Naive thymus-derived CD8-positive, alpha-beta T cell (primary cell): Measurements from ENCODE around the gene CD7. TPM values are rescaled to one million over a fixed set of nuclear protein-coding genes. Genes with fewer than 3 reads are reported as not detected.
A peak's percentile ranks its signal among the peaks of the same experiment; 100 is the strongest.

Source experiments
- ATAC-seq, 2 donors: fragments of 150-1000 bp; cut with Tn5 transposase in 1 of 2; sonication (Bioruptor Pico), chemical (Tn5 transposase) in 1 of 2; 1 replicate in 1 of 2; 2 replicates in 1 of 2; pipeline ENCODE4 v1.10.0; 2021; ENCODE audit warnings: mild to moderate bottlenecking in 2 of 2, moderate library complexity in 2 of 2
- POLR2A ChIA-PET: fragments of 350-600 bp; sonication (Branson Sonifier 250); formaldehyde crosslinking; loops from one replicate; lab custom pipeline; 2021; ENCODE audit warnings: antibody characterized with exemption; lab: Charles Lee
- DNase-seq, 10 donors: peaks; one replicate each; pipeline versions ENCODE4 v3.0.0 to v3.0.0-alpha.2; 2020 to 2022
- H3K27ac Mint-ChIP-seq, 10 donors: one replicate each; pipeline ENCODE4 v1.8.0; 2020 to 2022; ENCODE audit warnings: mild to moderate bottlenecking in 10 of 10, mixed read lengths in 10 of 10, moderate library complexity in 4 of 10, inconsistent platforms in 1 of 10
- H3K27me3 Mint-ChIP-seq, 5 donors: one replicate each; pipeline ENCODE4 v1.8.0; 2021 to 2022; ENCODE audit warnings: mixed read lengths in 5 of 5
- H3K36me3 Mint-ChIP-seq, 3 donors: one replicate each; pipeline ENCODE4 v1.8.0; 2020 to 2022; ENCODE audit warnings: mixed read lengths in 3 of 3, mild to moderate bottlenecking in 2 of 3, inconsistent platforms in 1 of 3
- H3K4me1 Mint-ChIP-seq, 4 donors: one replicate each; pipeline ENCODE4 v1.8.0; 2021 to 2022; ENCODE audit warnings: mixed read lengths in 4 of 4
- H3K4me3 Mint-ChIP-seq, 10 donors: one replicate each; pipeline ENCODE4 v1.8.0; 2020 to 2022; ENCODE audit warnings: mild to moderate bottlenecking in 10 of 10, mixed read lengths in 10 of 10, moderate library complexity in 6 of 10, inconsistent platforms in 1 of 10
- H3K9me3 Mint-ChIP-seq, 9 donors: one replicate each; pipeline ENCODE4 v1.8.0; 2020 to 2022; ENCODE audit warnings: mixed read lengths in 9 of 9, mild to moderate bottlenecking in 3 of 9, inconsistent platforms in 1 of 9, moderate library complexity in 1 of 9
- polyA plus RNA-seq, 3 donors: library from polyadenylated mRNA; unstranded; fragments of 300-500 nt; fragmentation: Illumina TruSeq; gene quantifications; one replicate each; pipeline ENCODE4 v1.2.3, GENCODE V29; 2021
- total RNA-seq, 8 experiments: library from RNA in 2 of 8; stranded (reverse) in 2 of 8; gene quantifications; one replicate each; pipeline ENCODE4 v1.2.3 and lab custom pipeline; 2021 to 2026

CD7 gene
- total and polyA plus RNA-seq, 5 experiments from 2014 or later, result 66.9 to 233 (median 166) TPM

- Mint-ChIP-seq H3K9me3 (no peaks in the 10 kb centered on the region), H3K4me1 (peaks cover 18 to 30% (median 27%) of the 10 kb centered on the region in 4 donors), H3K27ac (peak overlapping the region in 6 of 10 donors; percentile 87 to 98 (median 94)), H3K27me3 (peaks cover 0 to 2% (median 0%) of the 10 kb centered on the region in 5 donors), H3K4me3 (peak overlapping the region in 7 of 10 donors; percentile 44 to 98 (median 97)), H3K36me3 (peaks cover 0 to 24% (median 8%) of the 10 kb centered on the region in 3 donors)
- POLR2A ChIA-PET, result interaction anchor here (1.3 to 11.5 kb wide), 4 partner anchors 13 to 89 kb away, joined by 3 to 344 read pairs (median 29); partner anchors contain the start of gene CSNK1D
- ATAC-seq (no peak), DNase-seq (peak in 2 of 10 donors; percentile 27 to 53)
These were observed 2.4 kb downstream of the CD7 start for GRCh38 chr17:82314727-82315605.

GRCh38 chr17:82314012-82314726 lies 3.2 kb downstream of the CD7 start:
- DNase-seq (peak in 1 of 10 donors; percentile 56), ATAC-seq (no peak)
- peak overlapping the region in 6 of 10 donors; percentile 32 to 98 (median 59) for H3K4me3 Mint-ChIP-seq
- H3K27ac Mint-ChIP-seq, result peak overlapping the region in 6 of 10 donors; percentile 63 to 94 (median 82)
- no peaks in the 10 kb centered on the region for H3K9me3 Mint-ChIP-seq
- POLR2A ChIA-PET, result interaction anchor here (1.4 to 11.5 kb wide), 3 partner anchors 12 to 88 kb away, joined by 3 to 344 read pairs (median 55); no protein-coding TSS in a partner anchor
- peaks cover 0 to 24% (median 8%) of the 10 kb centered on the region in 3 donors for H3K36me3 Mint-ChIP-seq
- H3K27me3 Mint-ChIP-seq, result peaks cover 0 to 2% (median 0%) of the 10 kb centered on the region in 5 donors
- H3K4me1 Mint-ChIP-seq, result peaks cover 18 to 32% (median 28%) of the 10 kb centered on the region in 4 donors

GRCh38 chr17:82313195-82314011 lies 4.0 kb downstream of the CD7 start:
- ATAC-seq (no peak), DNase-seq (no peak)
- Mint-ChIP-seq H3K4me1 (peaks cover 18 to 39% (median 30%) of the 10 kb centered on the region in 4 donors), H3K27ac (peak overlapping the region in 8 of 10 donors; percentile 45 to 94 (median 81)), H3K36me3 (peaks cover 0 to 24% (median 8%) of the 10 kb centered on the region in 3 donors), H3K4me3 (peak overlapping the region in 7 of 10 donors; percentile 40 to 98 (median 60)), H3K9me3 (no peaks in the 10 kb centered on the region), H3K27me3 (peaks cover 0 to 2% (median 0%) of the 10 kb centered on the region in 5 donors)
- POLR2A ChIA-PET, result interaction anchor here (4.7 to 11.5 kb wide), 2 partner anchors 11 to 21 kb away, joined by 55 to 344 read pairs; no protein-coding TSS in a partner anchor

GRCh38 chr17:82311971-82312370 lies 5.4 kb downstream of the CD7 start:
- H3K27ac Mint-ChIP-seq, result peak overlapping the region in 2 of 10 donors; percentile 33 to 34
- no peak overlapping the region for H3K4me3 Mint-ChIP-seq
- H3K4me1 Mint-ChIP-seq, result peaks cover 19 to 46% (median 34%) of the 10 kb centered on the region in 4 donors
- DNase-seq, result no peak
- H3K9me3 Mint-ChIP-seq, result no peaks in the 10 kb centered on the region
- no peak for ATAC-seq
- H3K27me3 Mint-ChIP-seq, result peaks cover 0 to 2% (median 0%) of the 10 kb centered on the region in 5 donors
- POLR2A ChIA-PET, result interaction anchor here (0.9 to 11.5 kb wide), 2 partner anchors 10 to 20 kb away, joined by 3 to 344 read pairs; no protein-coding TSS in a partner anchor
- peaks cover 0 to 24% (median 8%) of the 10 kb centered on the region in 3 donors for H3K36me3 Mint-ChIP-seq

- DNase-seq (no peak), ATAC-seq (no peak)
- POLR2A ChIA-PET, result interaction anchor here (11.5 kb wide), 1 partner anchor 9 kb away, joined by 344 read pairs; no protein-coding TSS in a partner anchor
- Mint-ChIP-seq H3K27ac (peak overlapping the region in 4 of 10 donors; percentile 25 to 84 (median 67)), H3K4me3 (no peak overlapping the region), H3K36me3 (peaks cover 0 to 22% (median 6%) of the 10 kb centered on the region in 3 donors), H3K27me3 (peaks cover 0 to 2% (median 0%) of the 10 kb centered on the region in 5 donors), H3K4me1 (peaks cover 24 to 53% (median 42%) of the 10 kb centered on the region in 4 donors), H3K9me3 (no peaks in the 10 kb centered on the region)
These were observed 6.5 kb downstream of the CD7 start for GRCh38 chr17:82310877-82311276.

- peaks cover 26 to 57% (median 47%) of the 10 kb centered on the region in 4 donors for H3K4me1 Mint-ChIP-seq
- H3K9me3 Mint-ChIP-seq, result no peaks in the 10 kb centered on the region
- DNase-seq (no peak), ATAC-seq (no peak)
- H3K27me3 Mint-ChIP-seq, result no peaks in the 10 kb centered on the region
- H3K4me3 Mint-ChIP-seq, result peak overlapping the region in 1 of 10 donors; percentile 20
- POLR2A ChIA-PET, result interaction anchor here (1.2 to 11.5 kb wide), 2 partner anchors 8 to 11 kb away, joined by 3 to 344 read pairs; no protein-coding TSS in a partner anchor
- H3K36me3 Mint-ChIP-seq, result peaks cover 0 to 15% (median 6%) of the 10 kb centered on the region in 3 donors
- peak overlapping the region; percentile 19 to 88 (median 66) for H3K27ac Mint-ChIP-seq
These were observed 7.5 kb downstream of the CD7 start for GRCh38 chr17:82309656-82310570.

GRCh38 chr17:82305727-82306300 lies 11.6 kb downstream of the CD7 start:
- H3K27me3 Mint-ChIP-seq, result no peaks in the 10 kb centered on the region
- peak in 1 of 2 donors; percentile 20 for ATAC-seq
- POLR2A ChIA-PET, result interaction anchor here (1.1 to 12.7 kb wide), 6 partner anchors 7 to 100 kb away, joined by 3 to 344 read pairs (median 26); partner anchors contain the start of gene CD7
- H3K4me1 Mint-ChIP-seq, result peaks cover 33 to 81% (median 61%) of the 10 kb centered on the region in 4 donors
- DNase-seq, result peak in 2 of 10 donors; percentile 39 to 64
- H3K9me3 Mint-ChIP-seq, result no peaks in the 10 kb centered on the region
- peak overlapping the region; percentile 57 to 81 (median 70) for H3K4me3 Mint-ChIP-seq
- peaks cover 0 to 3% (median 0%) of the 10 kb centered on the region in 3 donors for H3K36me3 Mint-ChIP-seq
- H3K27ac Mint-ChIP-seq, result peak overlapping the region; percentile 61 to 94 (median 85)

GRCh38 chr17:82304826-82305726 lies 12.3 kb downstream of the CD7 start:
- POLR2A ChIA-PET, result interaction anchor here (0.7 to 12.7 kb wide), 7 partner anchors 8 to 752 kb away, joined by 3 to 344 read pairs (median 14); partner anchors contain the start of gene CD7
- no peaks in the 10 kb centered on the region for H3K27me3 Mint-ChIP-seq
- peaks cover 36 to 85% (median 67%) of the 10 kb centered on the region in 4 donors for H3K4me1 Mint-ChIP-seq
- DNase-seq (peak in 2 of 10 donors; percentile 38 to 65), ATAC-seq (peak in 1 of 2 donors; percentile 12)
- H3K4me3 Mint-ChIP-seq, result peak overlapping the region; percentile 57 to 81 (median 70)
- no peaks in the 10 kb centered on the region for H3K9me3 Mint-ChIP-seq
- peaks cover 0 to under 1% (median 0%) of the 10 kb centered on the region in 3 donors for H3K36me3 Mint-ChIP-seq
- H3K27ac Mint-ChIP-seq, result peak overlapping the region; percentile 61 to 94 (median 85)
